Gastroesophageal sphincter (tissue), 4 donors: ENCODE measurements around the gene NTSR1. TPM values are rescaled to one million over a fixed set of nuclear protein-coding genes. Genes with fewer than 3 reads are reported as not detected.

Experiments used
- ATAC-seq: fragments of 150-250 bp; one replicate; pipeline ENCODE4 v1.9.1; 2016; ENCODE audit warnings: mild to moderate bottlenecking, moderate library complexity
- H3K27ac ChIP-seq, 4 donors: fragments of 200-600 bp; sonication (generic) in 3 of 4; 1 replicate in 3 of 4; 2 replicates in 1 of 4; pipeline ENCODE4 v1.5.1; 2016 to 2019
- H3K27me3 ChIP-seq: fragments of 200-600 bp; sonication (generic); one replicate; pipeline ENCODE4 v1.5.1; 2019
- H3K36me3 ChIP-seq, 2 donors: fragments of 200-600 bp; sonication (generic); one replicate each; pipeline ENCODE4 v1.5.1; 2019; ENCODE audit warnings: control low read depth in 1 of 2
- H3K4me1 ChIP-seq, 3 donors: fragments of 200-600 bp; sonication (generic); 1 replicate in 2 of 3; 2 replicates in 1 of 3; pipeline ENCODE4 v1.5.1; 2016 to 2019; ENCODE audit warnings: control low read depth in 2 of 3
- H3K4me3 ChIP-seq, 2 donors: fragments of 200-600 bp; sonication (generic); one replicate each; pipeline ENCODE4 v1.5.1; 2019; ENCODE audit warnings: mild to moderate bottlenecking in 1 of 2, moderate library complexity in 1 of 2
- H3K9me3 ChIP-seq, 3 donors: fragments of 200-600 bp; sonication (generic); one replicate each; pipeline ENCODE4 v1.5.1; 2017 to 2019; ENCODE audit warnings: control low read depth in 2 of 3
- EP300 ChIP-seq: sonication (generic); formaldehyde crosslinking; IDR thresholded peaks from one replicate; pipeline ENCODE4 v1.6.1; 2017; ENCODE audit warnings: antibody characterized with exemption, mild to moderate bottlenecking
- POLR2A ChIP-seq, 2 donors: fragments of 450-650 bp; IDR thresholded peaks; one replicate each; pipeline ENCODE4 v1.6.1; 2017; ENCODE audit warnings: antibody characterized with exemption in 2 of 2, mild to moderate bottlenecking in 2 of 2, moderate library complexity in 1 of 2
- POLR2AphosphoS5 ChIP-seq: sonication (generic); formaldehyde crosslinking; IDR thresholded peaks from one replicate; pipeline ENCODE4 v1.6.1; 2017; ENCODE audit warnings: antibody characterized with exemption
- WGBS, 2 donors: methylation state at CpG; one replicate each; pipeline ENCODE4 v1.1.5; 2018; ENCODE audit warnings: low coverage in 1 of 2; 5-methylcytosine and 5-hydroxymethylcytosine counted together
- total RNA-seq, 4 donors: library from RNA; depleted of rRNA; stranded (reverse); fragments of >200 nt; gene quantifications; one replicate each; pipeline ENCODE4 v1.1.0, GENCODE V29; 2016
- TF ChIP-seq, protein P1 (sequence below), 4 experiments: fragments of 200-600 bp in 2 of 4; fragments of 450-650 bp in 2 of 4; sonication (generic) in 1 of 4; IDR thresholded peaks; one replicate each; pipeline ENCODE4 v1.5.1; 2017 to 2019; ENCODE audit warnings: antibody characterized with exemption in 4 of 4, mild to moderate bottlenecking in 2 of 4, moderate library complexity in 2 of 4

Gene NTSR1
- total RNA-seq, 4 donors from 2014 or later, result 0.13 to 0.85 (median 0.19) TPM

DNA sequence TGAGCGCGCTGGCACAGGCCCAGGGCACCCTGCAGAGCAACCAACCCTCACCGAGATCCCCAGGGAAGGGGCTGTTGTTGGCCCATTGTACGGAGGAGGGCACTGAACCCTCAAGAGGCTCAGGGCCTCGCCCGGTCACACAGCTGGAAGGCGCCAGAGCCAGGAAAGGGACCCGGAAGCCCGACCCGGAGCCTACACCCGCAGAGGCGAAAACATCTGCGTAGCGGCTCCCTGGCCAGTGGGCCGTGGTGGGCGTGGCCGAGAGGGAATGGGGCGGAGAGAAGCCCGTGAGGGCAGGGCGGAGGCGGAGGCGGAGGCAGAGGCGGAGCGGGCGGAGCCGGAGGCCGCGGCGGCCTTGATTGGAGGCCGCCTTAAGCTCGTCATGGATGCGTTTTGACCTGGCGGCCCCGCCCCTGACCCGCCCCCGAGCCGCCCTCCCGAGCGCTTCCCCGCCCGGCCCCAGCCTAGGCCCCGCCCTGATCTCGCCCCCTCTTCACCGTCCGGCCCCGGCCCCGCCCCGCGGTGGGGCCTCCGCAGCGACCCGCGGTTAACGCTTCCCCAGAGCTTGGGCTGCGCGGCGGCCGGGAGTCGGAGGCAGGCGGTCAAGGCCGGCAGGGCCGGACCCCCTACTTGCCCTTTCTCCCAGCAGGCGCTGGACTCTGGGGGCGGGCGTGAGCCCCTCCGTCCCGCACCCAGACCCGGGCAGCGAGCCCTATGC is 85.5 kb downstream of the NTSR1 start:
- TF ChIP-seq EP300 (no peak), POLR2A (IDR thresholded peaks at IDR 0.05) (peak; percentile 70 to 76), POLR2AphosphoS5 (peak; percentile 91)
- TF ChIP-seq, protein P1, sequence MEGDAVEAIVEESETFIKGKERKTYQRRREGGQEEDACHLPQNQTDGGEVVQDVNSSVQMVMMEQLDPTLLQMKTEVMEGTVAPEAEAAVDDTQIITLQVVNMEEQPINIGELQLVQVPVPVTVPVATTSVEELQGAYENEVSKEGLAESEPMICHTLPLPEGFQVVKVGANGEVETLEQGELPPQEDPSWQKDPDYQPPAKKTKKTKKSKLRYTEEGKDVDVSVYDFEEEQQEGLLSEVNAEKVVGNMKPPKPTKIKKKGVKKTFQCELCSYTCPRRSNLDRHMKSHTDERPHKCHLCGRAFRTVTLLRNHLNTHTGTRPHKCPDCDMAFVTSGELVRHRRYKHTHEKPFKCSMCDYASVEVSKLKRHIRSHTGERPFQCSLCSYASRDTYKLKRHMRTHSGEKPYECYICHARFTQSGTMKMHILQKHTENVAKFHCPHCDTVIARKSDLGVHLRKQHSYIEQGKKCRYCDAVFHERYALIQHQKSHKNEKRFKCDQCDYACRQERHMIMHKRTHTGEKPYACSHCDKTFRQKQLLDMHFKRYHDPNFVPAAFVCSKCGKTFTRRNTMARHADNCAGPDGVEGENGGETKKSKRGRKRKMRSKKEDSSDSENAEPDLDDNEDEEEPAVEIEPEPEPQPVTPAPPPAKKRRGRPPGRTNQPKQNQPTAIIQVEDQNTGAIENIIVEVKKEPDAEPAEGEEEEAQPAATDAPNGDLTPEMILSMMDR (IDR thresholded peaks at IDR 0.05), result peak in 1 of 4 experiments; percentile 12

DNA sequence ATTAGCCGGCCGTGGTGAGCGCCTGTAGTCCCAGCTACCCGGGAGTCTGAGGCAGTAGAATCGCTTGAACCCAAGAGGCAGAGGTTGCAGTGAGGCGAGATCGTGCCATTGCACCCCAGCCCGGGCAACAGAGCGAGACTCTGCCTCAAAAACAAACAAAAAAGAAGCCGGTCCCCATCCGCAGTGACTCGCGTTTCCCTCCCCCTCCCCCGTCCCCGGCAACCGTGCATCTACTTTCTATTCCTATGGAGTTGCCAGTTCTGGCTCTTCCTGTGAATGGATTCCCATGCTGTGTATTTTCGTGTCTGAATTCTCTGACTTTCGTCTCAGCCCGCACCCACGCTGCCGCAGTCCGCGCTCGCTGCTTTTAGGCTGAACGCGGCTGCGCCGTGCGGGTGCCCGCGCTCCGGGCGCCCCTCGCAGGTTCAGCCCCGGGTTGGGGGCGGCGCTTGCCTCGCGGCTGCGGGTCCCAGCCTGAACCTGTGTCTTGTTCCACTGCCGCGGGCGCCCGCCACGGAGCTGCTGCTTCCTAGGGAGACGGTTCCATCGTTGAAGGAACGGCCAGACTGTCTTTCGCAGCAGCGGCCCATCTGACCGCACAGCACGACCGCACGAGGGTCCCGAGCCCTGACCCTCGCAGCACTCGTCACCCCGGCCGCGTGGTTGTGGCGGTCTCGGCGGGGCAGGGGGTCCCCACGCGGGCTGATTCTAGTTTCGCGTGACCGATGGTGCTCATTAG is 86.6 kb downstream of the NTSR1 start:
- ATAC-seq, result no peak
- 0% methylated on average over 13 to 22 of the region's 68 CpGs for WGBS, 2 donors
- H3K4me1 ChIP-seq, result peaks cover 0 to 60% (median 15%) of the 10 kb centered on the region in 3 donors

More for the DNA sequence above, 85.5 kb downstream of the NTSR1 start:
- WGBS, 2 donors, result 0% methylated on average over 8 of the region's 69 CpGs; no CpG with 5 or more reads in 1 of the 2 donors
- Histone ChIP-seq H3K4me3 (peak overlapping the region; percentile 56 to 91), H3K27ac (peak overlapping the region; percentile 76 to 94 (median 92)), H3K9me3 (no peaks in the 10 kb centered on the region), H3K27me3 (no peaks in the 10 kb centered on the region), H3K4me1 (peaks cover 0 to 60% (median 15%) of the 10 kb centered on the region in 3 donors), H3K36me3 (peaks cover 0 to 15% of the 10 kb centered on the region in 2 donors)
- peak; percentile 90 for ATAC-seq

DNA sequence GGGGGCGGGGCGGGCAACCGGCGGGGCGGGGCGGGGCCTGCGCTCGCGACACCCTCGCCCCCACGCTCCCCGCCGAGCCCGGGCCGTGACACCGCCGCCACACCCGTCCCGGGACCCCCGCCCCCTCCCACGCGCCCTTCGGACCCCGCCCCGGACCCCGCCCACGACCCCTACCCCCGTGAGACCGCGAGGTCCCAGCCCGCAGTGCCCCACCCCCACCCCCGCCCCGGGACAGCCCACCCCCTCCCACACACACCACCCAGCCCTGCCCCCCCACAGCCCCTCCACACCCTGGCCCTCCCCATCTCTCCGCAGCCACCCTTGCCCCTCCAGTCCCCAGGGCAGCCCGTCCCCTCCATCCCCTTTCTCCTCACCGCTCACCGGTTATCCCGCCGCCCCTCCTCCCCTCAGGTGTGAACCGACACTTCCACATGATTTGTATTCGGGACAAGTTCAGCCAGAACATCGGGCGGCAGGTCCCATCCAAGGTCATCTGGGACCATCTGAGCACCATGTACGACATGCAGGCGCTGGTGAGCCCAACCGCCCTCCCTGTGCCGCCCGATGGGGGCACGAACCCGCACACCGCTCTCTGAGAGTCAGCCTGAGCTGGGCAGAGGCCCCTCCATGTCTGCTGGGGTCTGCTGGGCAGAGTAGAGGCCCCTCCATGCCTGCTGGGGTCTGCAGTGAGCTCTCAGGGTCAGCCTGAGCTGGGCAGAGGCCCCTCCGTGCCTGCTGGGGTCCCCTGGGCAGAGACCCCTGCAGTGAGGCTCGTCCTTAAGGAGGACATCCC is 88.3 kb downstream of the NTSR1 start:
- peaks cover 0 to 38% of the 10 kb centered on the region in 2 donors for H3K36me3 ChIP-seq
- ATAC-seq, result no peak
- no CpG with 5 or more reads among the region's 53 CpGs for WGBS, 2 donors
- no peaks in the 10 kb centered on the region for H3K9me3 ChIP-seq
- peak overlapping the region; percentile 53 to 94 (median 92) for H3K27ac ChIP-seq
- H3K4me3 ChIP-seq, result peak overlapping the region; percentile 44 to 91
- no peaks in the 10 kb centered on the region for H3K27me3 ChIP-seq
- peaks cover 0 to 51% (median 15%) of the 10 kb centered on the region in 3 donors for H3K4me1 ChIP-seq
- TF ChIP-seq EP300 (no peak), POLR2AphosphoS5 (no peak), POLR2A (IDR thresholded peaks at IDR 0.05) (no peak)
- TF ChIP-seq, protein P1 (IDR thresholded peaks at IDR 0.05), result no peak

More for the DNA sequence above, 86.6 kb downstream of the NTSR1 start:
- Histone ChIP-seq H3K9me3 (no peaks in the 10 kb centered on the region), H3K27me3 (no peaks in the 10 kb centered on the region), H3K4me3 (peak overlapping the region; percentile 56 to 91), H3K36me3 (peaks cover 0 to 25% of the 10 kb centered on the region in 2 donors), H3K27ac (peak overlapping the region; percentile 76 to 94 (median 92))
- TF ChIP-seq POLR2AphosphoS5 (no peak), POLR2A (IDR thresholded peaks at IDR 0.05) (peak in 1 of 2 donors; percentile 32)

DNA sequence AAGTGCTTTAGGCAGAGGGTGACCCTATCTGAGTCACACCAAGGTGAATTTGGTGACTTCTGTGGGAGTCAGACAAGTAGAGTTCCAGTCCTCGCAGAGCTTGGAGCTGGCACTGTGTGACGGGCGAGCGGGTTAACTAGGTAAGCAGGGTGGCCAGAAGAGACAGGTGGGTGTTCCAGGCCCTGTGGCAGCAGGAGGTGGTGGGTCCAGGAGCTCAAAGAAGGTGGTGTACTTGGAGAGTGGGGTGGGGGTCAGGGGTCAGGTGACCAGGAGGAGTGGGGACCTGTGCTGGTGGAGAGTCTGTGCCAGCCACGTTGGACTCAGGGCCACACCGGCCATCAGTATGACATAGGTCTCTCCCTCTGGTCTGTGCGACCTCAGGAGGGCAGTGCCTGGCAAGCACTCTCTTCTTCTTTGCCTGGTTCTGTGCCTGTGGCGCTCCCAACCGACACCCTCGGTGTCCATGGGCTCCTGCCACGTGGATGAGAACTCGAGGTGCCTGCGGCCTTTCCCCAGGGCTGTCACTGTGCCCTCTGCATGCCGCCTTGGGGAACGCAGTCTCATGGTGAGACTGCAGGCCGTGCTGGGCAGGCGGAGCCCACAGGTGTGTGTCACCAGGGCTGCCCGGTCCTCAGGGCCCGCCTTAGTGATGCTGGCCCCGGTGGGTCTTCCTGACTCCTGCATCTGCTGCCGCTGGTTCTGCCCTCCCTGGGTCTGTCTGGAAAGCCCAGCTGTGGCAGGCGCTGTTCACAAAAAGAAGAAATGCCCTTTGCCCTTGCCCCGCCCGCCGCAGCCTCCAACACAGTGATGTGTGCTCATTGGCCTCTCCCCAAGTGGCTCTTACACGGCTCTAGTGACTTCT is 89.3 kb downstream of the NTSR1 start:
- WGBS, 2 donors, result 69 to 77% methylated on average over 5 to 6 of the region's 26 CpGs
- Histone ChIP-seq H3K36me3 (peaks cover 0 to 38% of the 10 kb centered on the region in 2 donors), H3K4me1 (peaks cover 0 to 50% (median 15%) of the 10 kb centered on the region in 3 donors), H3K4me3 (no peak overlapping the region), H3K27me3 (no peaks in the 10 kb centered on the region), H3K9me3 (no peaks in the 10 kb centered on the region), H3K27ac (peak overlapping the region in 3 of 4 donors; percentile 92 to 94 (median 93))
- TF ChIP-seq, protein P1 (IDR thresholded peaks at IDR 0.05), result no peak
- no peak for TF ChIP-seq POLR2A (IDR thresholded peaks at IDR 0.05)
- no peak for TF ChIP-seq EP300
- no peak for TF ChIP-seq POLR2AphosphoS5
- no peak for ATAC-seq
